Dedifferentiated amniotic fluid mesenchymal stem cell (primary cell): ENCODE measurements around the gene GFPT2.

ENCODE experiments used
- DNase-seq: peaks from one replicate; pipeline ENCODE4 v3.0.0-alpha.2; 2016; ENCODE audit errors: extremely low spot score

The GFPT2 gene

DNA sequence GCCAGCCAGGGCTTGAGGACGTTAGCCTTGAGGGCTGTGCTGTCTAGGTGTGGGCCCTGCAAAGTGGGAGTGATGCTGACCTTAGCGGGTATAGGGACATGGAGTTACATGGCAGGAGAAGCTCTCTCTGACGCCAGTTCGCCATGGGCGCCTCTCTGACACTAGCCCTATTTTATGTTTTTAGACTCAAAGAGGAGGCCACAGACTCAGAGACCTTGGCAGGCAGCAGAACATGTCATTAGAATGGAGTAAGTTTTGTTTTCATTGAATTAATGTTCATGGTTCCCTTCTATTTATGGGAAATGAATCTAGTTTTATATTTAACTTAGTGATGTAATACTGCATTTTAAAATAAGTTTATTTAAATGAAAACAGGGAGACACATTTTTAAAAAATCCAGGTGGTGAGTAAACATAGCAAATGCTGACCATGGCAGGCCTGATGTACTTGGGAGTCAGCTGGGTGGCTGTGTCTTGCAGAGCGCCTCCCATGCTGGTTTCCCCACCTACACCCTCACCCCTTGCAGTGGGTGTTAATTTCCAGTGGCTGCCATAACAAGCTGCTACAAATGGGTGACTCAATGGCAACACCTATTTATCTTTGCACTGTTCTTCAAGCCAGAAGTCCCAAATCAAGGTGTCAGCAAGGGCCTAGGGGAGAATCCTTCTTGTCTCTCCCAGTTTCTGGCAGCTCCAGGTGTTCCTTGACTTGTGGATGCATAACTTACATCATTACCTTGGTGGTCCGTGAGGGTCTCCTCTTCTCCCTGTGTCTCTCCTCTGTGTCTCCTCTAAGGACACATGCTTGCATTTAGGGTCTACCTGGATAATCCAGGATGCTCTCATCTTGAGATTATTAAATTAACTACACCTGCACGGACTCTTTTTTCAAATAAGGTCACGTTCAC lies 25.6 kb upstream of the GFPT2 start:
- DNase-seq: no peak

DNA sequence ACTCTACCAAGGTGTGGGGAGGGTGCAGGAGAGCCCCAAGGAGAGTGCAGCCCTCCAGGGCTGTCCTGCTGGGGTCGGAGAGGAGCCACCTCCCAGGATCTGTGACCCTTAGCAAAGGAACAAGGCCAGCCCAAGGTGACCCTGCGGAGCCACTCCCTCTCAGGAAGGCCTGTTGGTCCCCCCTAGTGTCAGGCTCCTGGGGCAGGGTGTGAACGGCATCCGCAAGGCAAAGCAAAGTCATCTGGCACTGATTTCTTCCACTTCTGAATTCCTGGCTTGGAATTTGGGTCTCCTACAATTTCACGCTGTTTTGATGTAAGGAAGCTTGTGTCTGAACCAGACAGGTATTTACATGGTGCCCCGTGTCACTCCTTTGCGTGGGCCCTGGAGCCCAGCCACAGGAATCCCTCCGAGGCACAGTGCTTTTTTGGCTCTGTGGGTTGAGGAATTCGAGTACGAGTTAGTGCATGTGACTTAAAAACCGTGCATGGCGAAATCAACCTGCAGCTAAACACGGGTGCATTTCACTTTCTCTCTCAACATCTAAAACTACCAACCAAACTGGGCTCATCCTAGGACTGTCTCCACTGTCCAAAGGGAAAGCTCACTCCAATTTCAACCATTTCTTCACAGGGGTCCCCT lies 24.5 kb upstream of the GFPT2 start:
- no peak for DNase-seq

DNA sequence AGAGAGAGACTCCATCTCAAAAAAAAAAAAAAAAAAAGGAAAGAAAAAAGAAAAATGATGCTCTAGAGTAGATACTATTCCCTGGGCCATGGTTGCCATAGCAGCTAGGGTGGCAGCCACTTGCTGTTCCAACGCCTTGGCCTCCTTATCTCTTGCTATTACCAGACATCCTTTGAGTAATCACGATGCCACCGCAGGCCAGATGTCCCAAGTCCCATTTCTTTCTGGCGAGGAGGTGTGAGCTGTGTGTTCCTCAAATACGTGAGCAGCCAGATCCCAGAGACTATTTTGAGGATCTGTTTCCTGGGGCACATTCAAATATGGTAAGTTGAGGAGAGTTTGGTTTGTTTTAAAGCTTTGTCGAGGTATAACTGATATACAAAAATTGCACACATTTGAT lies 23.4 kb upstream of the GFPT2 start:
- DNase-seq: no peak

DNA sequence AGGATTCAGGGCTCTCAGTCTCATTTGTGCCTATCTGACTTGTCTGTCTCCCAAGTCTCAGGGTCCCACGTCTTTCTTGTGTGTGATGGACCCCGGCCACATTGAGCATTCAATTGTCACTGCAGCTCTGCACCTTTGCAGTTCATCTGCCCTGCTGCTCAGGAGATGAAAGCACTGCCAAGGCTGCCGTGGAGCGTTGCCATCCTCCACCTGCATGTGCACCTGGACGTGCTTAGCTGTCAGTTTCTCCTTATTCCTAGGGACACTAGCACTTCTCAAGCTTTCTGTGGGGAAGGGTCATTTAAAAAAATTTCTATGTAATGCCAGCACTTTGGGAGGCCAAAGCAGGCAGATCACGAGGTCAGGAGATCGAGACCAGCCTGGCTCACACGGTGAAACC lies 22.8 kb upstream of the GFPT2 start:
- no peak for DNase-seq

- no peak for DNase-seq
Observed at GRCh38 chr5:180375291-180375690, 22.2 kb upstream of the GFPT2 start.

- DNase-seq: no peak
Observed at GRCh38 chr5:180373870-180374269, 20.7 kb upstream of the GFPT2 start.

GRCh38 chr5:180373454-180373853 lies 20.3 kb upstream of the GFPT2 start:
- no peak for DNase-seq

DNA sequence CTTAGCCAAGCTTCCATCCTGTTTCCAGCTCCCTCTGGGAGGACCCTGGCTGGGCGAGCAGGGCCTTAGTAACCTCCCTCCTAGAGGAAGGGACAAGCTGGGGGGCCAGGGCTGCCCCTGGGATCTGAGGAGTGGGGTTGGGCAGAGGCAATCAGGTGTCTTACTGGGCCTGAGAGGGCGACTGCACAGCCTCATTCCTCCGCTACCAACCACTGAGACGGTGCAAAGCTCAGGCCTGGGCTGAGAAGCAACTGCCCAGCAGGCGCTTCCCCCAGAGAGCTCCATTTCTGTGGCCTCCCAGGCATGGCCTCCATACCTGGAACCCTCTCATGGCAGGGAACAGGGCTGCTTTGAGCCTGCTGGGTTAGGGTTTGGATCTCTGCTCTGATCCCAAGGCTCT lies 18.8 kb upstream of the GFPT2 start:
- no peak for DNase-seq

DNA sequence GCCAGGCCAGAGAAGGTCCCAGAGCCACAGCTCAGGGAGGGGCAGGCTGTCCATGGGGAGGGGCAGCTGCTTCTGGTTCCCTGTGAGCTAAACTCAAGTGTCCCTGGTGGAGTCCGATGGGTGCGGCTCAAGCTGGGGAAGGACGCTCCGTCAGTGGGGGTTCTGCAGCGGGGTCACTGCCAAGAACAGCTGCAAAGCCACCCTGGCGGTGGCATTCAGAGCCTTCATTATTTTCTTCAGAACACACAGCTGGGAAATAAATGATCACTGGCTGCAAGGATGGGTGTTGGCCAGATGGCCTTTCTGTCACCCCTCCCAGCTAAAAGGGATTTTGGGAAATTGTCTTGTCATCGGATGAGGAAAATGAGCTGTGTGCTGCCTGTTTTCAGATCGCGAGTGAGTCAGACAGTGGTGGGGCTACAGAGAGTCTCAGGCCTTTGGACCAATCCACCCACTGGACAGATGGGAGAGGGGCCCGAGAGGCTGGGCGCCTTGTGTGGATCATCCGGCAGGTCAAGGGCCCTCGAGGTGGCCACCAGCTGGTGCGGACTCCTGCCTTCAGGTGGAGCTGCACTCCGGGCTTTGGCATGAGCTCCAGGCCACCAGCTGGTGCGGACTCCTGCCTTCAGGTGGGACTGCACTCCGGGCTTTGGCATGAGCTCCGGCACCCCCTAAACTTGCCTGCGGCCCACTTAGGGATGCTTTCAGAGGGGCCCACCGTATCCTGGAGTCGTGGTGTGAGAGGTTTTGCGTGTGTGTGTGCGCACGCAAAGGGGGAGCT lies 17.9 kb upstream of the GFPT2 start:
- no peak for DNase-seq

- no peak for DNase-seq
Observed at GRCh38 chr5:180367991-180368390, 14.9 kb upstream of the GFPT2 start.

GRCh38 chr5:180367300-180367699 lies 14.2 kb upstream of the GFPT2 start:
- no peak for DNase-seq

GRCh38 chr5:180366326-180366725 lies 13.2 kb upstream of the GFPT2 start:
- no peak for DNase-seq

DNA sequence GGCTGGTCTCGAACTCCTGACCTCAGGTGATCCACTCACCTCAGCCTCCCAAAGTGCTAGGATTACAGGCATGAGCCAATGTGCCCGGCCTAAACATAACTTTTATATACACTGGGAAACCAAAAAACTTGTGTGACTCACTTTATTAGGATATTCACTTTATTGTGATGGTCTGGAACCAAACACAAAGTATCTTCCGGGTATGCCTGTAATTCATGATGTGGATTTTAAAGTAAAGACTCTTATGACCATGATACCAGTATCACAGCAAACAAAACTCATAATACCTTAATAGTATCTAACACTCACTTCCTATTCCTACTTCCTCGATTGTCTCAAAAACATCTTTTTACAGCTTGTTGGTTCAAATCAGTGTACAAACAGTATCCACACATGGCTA lies 12.7 kb upstream of the GFPT2 start:
- no peak for DNase-seq

GRCh38 chr5:180364306-180364856 lies 11.2 kb upstream of the GFPT2 start:
- DNase-seq: no peak

DNA sequence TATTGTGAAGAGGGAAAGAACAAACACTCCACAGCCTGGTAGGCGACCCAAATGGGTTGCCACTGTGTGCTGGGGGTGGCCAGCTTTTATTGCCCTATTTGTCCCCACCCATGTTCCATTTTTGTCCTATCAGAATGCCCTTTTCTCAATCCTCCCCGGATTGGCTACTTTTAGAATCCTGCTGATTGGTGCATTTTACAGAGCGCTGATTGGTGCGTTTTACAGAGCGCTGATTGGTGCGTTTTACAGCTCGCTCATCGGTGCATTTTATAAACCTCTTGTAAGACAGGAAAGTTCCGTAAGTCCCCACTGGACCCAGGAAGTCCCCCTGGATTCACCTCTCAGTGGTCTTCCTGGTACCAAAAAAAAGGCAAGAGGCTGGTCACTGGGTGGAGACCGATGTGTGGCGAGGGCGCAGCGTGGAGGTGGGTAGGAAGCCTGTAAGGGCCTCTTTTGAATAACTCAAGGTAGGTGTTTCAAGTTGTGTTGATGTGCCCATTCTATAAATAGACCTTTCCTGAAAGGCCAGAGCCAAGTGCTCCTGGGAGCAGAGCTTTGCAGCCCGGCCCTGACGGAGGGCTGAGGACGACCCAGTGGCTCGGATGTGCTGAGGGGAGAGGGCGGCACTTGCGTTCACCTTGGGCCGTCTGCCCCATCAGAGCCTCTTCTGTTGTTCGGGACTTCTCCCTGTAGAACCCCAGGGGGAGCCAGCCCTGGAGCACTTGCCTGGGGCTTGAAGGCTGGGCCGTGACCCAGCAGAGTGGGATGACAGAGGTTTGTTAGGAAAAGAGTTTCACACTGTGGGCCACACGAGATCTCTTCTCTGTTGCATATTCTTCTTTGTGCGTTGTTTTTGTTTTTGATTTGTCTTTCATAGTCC lies 7.2 kb upstream of the GFPT2 start:
- DNase-seq: no peak

GRCh38 chr5:180358694-180359093 lies 5.6 kb upstream of the GFPT2 start:
- no peak for DNase-seq

DNA sequence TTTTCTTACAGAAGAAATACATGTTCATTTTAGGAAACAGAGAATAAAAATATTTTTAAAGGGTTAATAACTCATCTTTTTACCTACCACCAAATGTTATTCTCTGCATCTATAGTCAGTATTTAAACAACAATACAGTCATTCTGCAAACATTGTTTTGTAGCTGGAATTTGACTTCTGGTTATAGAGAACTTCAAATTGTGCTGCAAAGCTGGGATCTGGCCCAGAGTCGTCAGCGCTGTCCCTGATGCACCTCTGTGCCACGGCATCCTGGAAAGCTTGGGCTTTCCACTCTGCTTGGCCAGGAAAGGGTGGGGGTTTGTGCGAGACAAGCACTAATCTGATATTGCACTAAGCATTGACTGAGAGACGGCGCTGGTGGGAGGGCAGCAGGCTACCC lies 5.0 kb upstream of the GFPT2 start:
- DNase-seq: no peak

DNA sequence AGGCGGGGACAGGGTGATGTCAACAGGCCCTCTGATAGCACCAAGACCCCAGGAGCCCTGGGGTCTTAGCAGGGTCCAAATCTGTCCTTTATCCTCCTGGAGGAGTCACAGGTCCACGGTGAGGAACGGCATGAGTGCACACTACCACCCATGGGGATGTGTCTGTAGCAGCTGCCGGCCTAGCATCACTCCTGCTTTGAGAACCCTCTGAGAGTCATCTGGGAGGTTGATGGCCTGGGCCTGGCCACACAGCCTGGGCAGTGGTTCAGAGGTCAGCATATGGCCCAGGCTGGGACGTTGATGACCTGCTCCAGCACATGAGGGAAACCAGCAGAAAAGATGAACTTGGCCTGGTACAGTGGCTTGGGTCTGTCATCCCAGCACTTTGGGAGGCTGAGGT lies 1.8 kb upstream of the GFPT2 start:
- no peak for DNase-seq

- no peak for DNase-seq
Observed at GRCh38 chr5:180353980-180354452, 880 bp upstream of the GFPT2 start.

DNA sequence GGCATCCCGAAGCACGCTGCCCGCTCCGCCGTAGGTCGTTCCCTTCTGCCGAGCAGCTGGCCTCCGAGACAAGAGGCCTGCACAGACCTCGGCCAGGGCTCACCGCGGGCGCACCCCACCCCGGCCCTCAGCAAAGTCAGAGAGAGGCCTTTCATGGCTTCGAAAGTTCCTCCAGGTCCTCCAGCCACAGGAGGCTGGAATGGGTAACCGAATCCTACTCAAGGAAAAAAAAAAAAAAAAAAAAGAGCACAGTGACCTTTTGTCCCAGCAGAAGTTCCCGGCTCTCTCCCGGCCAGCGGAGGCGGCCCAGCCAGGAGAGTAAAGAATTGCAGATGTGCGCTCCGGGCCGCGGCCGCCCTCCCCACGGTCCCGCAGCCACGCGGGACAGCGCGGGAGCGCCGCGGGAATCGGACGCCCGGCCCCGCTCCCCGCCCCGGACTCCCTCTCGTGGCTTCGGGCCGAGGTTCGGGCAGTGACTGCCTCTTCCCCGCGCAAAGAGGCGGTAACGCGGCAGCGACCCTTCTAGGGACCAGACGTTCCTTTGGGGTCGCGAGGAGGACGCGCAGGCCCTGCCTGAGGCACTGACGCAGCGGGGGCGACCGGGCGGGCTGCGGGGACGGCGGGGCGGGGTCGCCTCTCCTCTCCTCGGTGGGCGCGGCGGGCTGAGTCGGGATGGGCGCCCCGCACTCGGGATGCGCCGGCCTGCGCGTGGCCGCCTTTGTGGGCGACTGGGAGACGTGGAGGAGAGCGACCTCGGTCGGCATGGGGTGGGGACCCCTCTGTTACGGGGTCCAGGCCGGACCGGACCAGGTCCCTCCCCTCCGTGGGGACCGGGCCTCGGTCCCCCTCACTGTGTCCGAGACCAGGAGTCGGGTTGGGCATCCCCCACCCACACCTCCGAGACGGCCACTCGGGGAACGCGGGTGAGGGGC lies 754 bp downstream of the GFPT2 start:
- no peak for DNase-seq
